ENCODE data around the gene DCAF4L1. TPM values are rescaled to one million over a fixed set of nuclear protein-coding genes. Genes with fewer than 3 reads are reported as not detected.

Gene DCAF4L1
- total RNA-seq, 1 experiment from 2014 or later = 0.68 TPM

- no peaks in the 10 kb centered on the region for H3K9me3 Mint-ChIP-seq (ENCODE audit: low read depth, unreplicated experiment)
- H3K4me3 Mint-ChIP-seq (ENCODE audit: low read depth, unreplicated experiment) = no peak overlapping the region
- H3K36me3 Mint-ChIP-seq (ENCODE audit: insufficient read depth, unreplicated experiment) = no peaks in the 10 kb centered on the region
- intact Hi-C loops (cut with micrococcal nuclease; ENCODE audit: unreplicated experiment) = no loop called here
- no TSS peak for BruUV-seq (replicated peaks)
- H3K27me3 Mint-ChIP-seq (ENCODE audit: unreplicated experiment) = no peaks in the 10 kb centered on the region
- H3K4me1 Mint-ChIP-seq (ENCODE audit: low read depth, unreplicated experiment) = no peaks in the 10 kb centered on the region
- no peak overlapping the region for H3K27ac Mint-ChIP-seq (ENCODE audit: unreplicated experiment)
- TF ChIP-seq CTCF (IDR thresholded peaks at IDR 0.05; ENCODE audit: unreplicated experiment) = no peak
- CTCF ChIA-PET = no interaction called here
- no peak for DNase-seq
These were observed 6.2 kb upstream of the DCAF4L1 start for GRCh38 chr4:41975341-41975740.

GRCh38 chr4:41976775-41977516, 4.6 kb upstream of the DCAF4L1 start:
- Mint-ChIP-seq H3K9me3 (ENCODE audit: low read depth, unreplicated experiment) (no peaks in the 10 kb centered on the region), H3K27me3 (ENCODE audit: unreplicated experiment) (no peaks in the 10 kb centered on the region), H3K4me3 (ENCODE audit: low read depth, unreplicated experiment) (no peak overlapping the region), H3K36me3 (ENCODE audit: insufficient read depth, unreplicated experiment) (no peaks in the 10 kb centered on the region), H3K27ac (ENCODE audit: unreplicated experiment) (no peak overlapping the region), H3K4me1 (ENCODE audit: low read depth, unreplicated experiment) (no peaks in the 10 kb centered on the region)
- intact Hi-C loops (cut with micrococcal nuclease; ENCODE audit: unreplicated experiment) = no loop called here
- CTCF ChIA-PET = interaction anchor here (0.9 kb wide), 1 partner anchor 17 kb away, joined by 3 read pairs; no protein-coding TSS in a partner anchor
- BruUV-seq (replicated peaks) = no TSS peak
- no peak for TF ChIP-seq CTCF (IDR thresholded peaks at IDR 0.05; ENCODE audit: unreplicated experiment)
- DNase-seq = no peak

- Mint-ChIP-seq H3K27me3 (ENCODE audit: unreplicated experiment) (no peaks in the 10 kb centered on the region), H3K27ac (ENCODE audit: unreplicated experiment) (no peak overlapping the region), H3K36me3 (ENCODE audit: insufficient read depth, unreplicated experiment) (no peaks in the 10 kb centered on the region), H3K4me3 (ENCODE audit: low read depth, unreplicated experiment) (no peak overlapping the region), H3K4me1 (ENCODE audit: low read depth, unreplicated experiment) (no peaks in the 10 kb centered on the region), H3K9me3 (ENCODE audit: low read depth, unreplicated experiment) (no peaks in the 10 kb centered on the region)
- CTCF ChIA-PET = interaction anchor here (0.9 kb wide), 1 partner anchor 17 kb away, joined by 3 read pairs; no protein-coding TSS in a partner anchor
- BruUV-seq (replicated peaks) = no TSS peak
- intact Hi-C loops (cut with micrococcal nuclease; ENCODE audit: unreplicated experiment) = no loop called here
- no peak for DNase-seq
- no peak for TF ChIP-seq CTCF (IDR thresholded peaks at IDR 0.05; ENCODE audit: unreplicated experiment)
These were observed 3.8 kb upstream of the DCAF4L1 start for GRCh38 chr4:41977709-41978108.

DNA sequence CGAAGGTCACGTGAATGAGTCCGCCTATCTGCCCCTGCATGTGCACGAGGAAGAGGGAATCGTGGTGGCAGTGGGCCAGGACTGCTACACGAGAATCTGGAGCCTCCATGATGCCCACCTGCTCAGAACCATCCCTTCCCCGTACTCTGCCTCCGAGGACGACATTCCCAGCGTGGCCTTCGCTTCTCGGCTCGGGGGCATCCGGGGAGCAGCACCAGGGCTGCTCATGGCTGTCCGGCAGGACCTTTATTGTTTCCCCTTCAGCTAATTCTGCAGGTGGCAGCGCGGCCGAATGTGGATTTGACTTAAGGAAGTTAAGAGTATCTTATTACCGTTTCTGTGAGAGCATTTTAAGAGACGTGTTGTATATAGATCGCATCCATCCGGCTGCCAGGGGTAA, 1.2 kb downstream of the DCAF4L1 start:
- Mint-ChIP-seq H3K36me3 (ENCODE audit: insufficient read depth, unreplicated experiment) (no peaks in the 10 kb centered on the region), H3K9me3 (ENCODE audit: low read depth, unreplicated experiment) (no peaks in the 10 kb centered on the region), H3K4me3 (ENCODE audit: low read depth, unreplicated experiment) (no peak overlapping the region), H3K4me1 (ENCODE audit: low read depth, unreplicated experiment) (no peaks in the 10 kb centered on the region), H3K27me3 (ENCODE audit: unreplicated experiment) (no peaks in the 10 kb centered on the region), H3K27ac (ENCODE audit: unreplicated experiment) (no peak overlapping the region)
- intact Hi-C loops (cut with micrococcal nuclease; ENCODE audit: unreplicated experiment) = no loop called here
- DNase-seq = no peak
- BruUV-seq (replicated peaks) = no TSS peak
- TF ChIP-seq CTCF (IDR thresholded peaks at IDR 0.05; ENCODE audit: unreplicated experiment) = no peak
- CTCF ChIA-PET = no interaction called here
